Astrocyte of the hippocampus (primary cell): ENCODE measurements around the gene C9orf43.
"Not testable (repeated sequence)": the region's sequence is repeated elsewhere in the genome, so short reads cannot be mapped to it uniquely, and the experiment has no call there.

Experiments
- DNase-seq: peaks from one replicate; pipeline ENCODE4 v3.0.0; 2011; ENCODE audit warnings: low read depth, low spot score

The C9orf43 gene

DNA sequence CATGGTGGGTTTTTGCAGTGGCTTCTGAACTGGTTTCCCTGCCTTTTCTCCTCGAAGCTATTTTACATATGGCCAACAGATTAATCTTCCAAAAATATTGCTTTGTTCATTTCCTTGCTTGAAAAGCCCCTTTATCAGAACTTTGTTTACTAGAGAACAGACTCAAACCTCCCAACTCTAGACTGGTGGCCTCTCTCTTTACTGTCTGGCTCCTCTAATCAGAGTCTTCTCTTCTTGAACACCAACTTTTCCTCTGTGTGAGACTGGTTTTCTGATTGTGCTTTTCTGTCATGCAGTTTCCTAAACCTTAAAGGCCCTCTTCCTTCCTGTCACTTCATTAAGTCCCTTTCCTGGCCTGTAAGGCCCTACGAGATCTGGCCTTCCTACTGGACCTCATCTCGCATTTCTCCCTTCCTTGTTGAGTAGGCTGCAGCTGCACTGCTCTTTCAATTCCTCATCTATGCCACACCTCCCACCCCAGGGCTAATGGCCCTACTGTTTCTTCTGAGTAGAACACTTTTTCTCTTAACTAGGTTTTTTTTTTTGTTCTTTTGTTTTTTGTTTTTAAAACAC is 5.7 kb downstream of the C9orf43 start:
- DNase-seq, result no peak

- DNase-seq, result no peak
Observed at GRCh38 chr9:113417370-113417769, 6.8 kb downstream of the C9orf43 start.

GRCh38 chr9:113421726-113422125 is 11.2 kb downstream of the C9orf43 start:
- DNase-seq, result no peak

DNA sequence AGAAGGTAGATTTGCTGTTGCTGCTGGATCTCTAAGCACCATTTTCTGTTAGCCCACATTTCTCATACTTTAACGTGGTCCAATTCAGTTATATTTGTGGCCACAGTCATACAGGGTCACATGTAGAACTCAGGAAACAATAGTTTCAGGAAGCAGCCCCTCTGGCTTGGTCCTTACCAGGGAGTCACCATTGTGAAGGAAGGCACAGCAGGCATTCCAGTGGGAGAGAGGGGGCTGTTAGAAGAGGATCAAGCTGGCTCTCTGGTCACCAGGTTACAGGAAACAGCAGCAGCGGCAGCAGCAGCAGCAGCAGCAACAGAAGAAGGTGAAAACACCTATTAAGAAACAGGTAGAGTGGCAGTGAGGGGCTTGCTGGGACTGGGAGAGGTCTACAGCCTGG is 14.5 kb downstream of the C9orf43 start:
- DNase-seq, result no peak

- DNase-seq, result no peak
Observed at GRCh38 chr9:113426701-113427100, 16.2 kb downstream of the C9orf43 start.

- DNase-seq, result no peak
Observed at GRCh38 chr9:113427629-113428028, 17.1 kb downstream of the C9orf43 start.

DNA sequence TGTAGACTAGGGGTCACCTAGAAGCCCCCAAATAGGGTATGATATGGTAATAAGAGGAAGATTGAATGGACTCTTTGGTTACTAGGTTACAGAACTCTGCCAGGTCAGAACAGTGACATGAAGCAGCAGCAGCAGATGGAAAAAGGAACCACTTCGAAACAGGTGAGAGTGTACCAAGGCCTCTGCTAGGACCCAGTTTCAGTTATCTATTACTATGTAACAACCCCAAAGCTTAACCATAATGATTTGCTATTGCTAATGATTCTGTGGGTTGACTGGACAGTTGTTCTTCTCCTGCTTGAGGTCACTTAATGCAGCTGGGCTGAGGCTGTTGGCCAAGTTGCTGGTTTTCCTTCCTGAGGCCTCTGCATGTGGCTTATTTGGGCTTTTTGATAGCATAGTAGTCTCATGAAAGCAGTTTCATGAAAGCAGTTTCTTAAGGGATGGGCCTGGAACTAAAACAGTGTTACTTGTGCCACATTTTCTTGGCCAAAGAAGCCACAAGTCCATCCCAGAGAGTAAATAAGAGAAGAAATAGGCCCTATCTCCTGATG is 17.6 kb downstream of the C9orf43 start:
- no peak for DNase-seq

DNA sequence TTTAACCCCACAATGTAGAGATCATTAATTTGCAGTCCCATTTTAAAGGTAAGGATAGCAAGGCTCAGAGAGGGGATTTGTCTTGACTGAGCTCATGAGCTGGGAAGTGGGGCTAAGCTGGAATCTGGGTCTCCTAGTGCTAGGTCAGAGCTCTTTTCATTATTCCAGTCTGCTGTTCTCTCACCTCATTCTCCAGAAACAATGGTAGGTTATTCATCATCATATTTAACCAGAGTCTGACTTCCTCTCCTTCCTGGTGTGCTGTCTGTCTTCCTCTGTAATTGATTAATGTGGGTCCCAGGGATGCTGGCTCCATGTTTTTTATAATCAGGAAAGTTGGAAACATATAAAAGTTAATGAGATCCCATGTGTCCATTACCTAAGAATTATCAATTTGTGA is 20.6 kb downstream of the C9orf43 start:
- DNase-seq, result no peak

DNA sequence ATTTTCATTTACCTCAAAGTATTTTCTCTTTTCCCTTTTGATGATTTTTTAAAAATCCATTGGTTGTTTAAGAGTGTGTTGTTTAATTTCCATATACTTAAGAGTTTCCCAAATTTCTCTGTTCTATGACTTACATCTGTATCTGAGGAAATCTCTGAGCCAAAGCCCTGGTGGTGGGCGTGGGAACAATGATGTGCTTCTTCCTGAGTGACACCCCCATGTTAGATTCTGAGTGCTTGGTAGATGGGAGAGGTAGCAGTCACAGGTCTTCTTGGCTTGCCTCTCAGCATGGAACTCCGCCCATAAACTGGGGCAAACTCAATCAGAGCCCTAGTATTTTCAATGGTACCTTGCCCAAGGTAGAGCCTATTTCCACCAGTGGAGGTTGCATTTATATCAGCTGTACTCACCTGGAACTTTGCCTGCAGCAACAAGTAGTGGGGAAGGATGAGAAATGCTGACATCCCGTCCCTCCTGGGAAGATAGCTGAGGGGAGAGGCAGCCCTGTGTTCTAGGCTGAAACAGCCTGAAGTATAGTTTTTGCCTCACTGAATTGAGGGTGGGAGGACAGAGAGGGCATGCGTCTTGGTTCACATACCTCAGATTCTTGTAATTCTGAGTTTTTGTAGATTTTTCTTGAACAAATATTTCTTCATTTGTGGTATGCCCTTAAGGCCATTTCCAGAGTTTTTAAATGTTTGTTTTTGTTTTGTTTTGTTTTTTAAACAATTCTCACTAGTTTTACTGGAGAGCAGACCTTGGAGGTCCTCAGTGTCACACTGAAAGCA is 26.4 kb downstream of the C9orf43 start:
- DNase-seq, result peak; percentile 59

DNA sequence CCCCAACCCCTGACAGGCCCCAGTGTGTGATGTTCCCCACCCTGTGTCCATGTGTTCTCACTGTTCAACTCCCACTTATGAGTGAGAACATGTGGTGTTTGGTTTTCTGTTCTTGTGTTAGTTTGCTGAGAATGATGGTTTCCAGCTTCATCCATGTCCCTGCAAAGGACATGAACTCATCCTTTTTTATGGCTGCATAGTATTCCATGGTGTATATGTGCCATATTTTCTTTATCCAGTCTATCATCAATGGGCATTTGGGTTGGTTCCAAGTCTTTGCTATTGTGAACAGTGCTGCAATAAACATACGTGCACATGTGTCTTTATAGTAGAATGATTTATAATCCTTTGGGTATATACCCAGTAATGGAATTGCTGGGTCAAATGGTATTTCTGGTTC is 27.2 kb downstream of the C9orf43 start:
- not testable (repeated sequence) for DNase-seq

DNA sequence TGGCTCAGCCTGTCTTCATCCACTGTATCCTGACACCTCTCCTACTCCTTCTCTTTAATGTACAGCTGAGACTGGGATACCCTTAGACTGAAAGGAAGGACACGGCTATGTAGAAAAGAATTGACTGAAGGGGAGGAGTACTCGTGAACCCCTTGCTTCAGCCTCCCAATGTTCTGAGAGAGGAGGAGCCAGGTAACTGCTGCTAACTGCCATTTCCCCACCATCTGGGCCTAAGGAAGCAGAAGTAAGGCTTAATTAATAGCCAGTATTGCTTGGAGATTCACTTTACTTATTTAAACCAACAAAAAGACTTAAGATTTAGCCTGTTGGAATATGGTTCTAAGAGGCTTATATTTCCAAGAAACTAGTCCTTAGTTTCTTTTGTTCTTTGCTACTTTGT is 34.2 kb downstream of the C9orf43 start:
- no peak for DNase-seq

DNA sequence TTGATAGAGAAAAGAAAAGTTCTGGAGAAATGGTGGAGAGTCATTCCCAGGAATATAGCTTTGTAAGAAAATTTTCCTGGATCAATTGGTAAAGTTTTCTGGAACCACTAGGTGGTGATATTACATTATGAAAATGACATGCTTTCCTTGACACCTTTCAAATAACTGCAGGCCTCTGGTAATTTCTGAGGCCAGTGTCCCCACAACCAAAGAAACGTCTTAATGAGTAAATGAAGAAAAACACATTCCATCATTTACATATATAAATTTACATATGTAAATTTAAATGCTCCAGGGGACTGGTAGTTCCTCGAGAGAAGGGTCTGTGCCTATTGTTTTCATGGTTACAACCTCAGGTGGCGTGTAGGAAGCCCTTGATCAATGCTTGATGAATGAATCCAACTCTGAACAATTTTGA is 35.8 kb downstream of the C9orf43 start:
- DNase-seq, result peak; percentile 60

DNA sequence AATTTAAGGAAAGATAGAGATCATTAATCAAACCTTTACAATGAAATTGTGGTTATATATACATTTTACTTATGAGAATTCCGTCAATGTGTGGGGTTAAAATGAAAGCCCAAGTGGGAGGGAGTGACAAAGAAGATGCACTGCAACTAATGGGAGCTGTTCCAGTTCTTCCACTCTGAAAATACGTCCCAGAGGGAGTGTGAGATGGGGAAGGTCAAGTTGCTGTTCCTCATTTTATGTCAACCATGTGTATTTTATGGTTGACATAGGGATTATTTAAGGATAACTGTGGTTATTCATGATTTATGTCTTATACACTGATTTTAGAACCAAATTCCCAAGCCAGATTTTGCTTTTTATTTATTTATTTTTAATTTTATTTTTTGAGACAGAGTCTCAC is 38.8 kb downstream of the C9orf43 start:
- DNase-seq, result no peak

GRCh38 chr9:113452113-113452605 is 41.6 kb downstream of the C9orf43 start:
- DNase-seq, result no peak

- peak; percentile 89 for DNase-seq
Observed at GRCh38 chr9:113454914-113455761, 44.6 kb downstream of the C9orf43 start.

DNA sequence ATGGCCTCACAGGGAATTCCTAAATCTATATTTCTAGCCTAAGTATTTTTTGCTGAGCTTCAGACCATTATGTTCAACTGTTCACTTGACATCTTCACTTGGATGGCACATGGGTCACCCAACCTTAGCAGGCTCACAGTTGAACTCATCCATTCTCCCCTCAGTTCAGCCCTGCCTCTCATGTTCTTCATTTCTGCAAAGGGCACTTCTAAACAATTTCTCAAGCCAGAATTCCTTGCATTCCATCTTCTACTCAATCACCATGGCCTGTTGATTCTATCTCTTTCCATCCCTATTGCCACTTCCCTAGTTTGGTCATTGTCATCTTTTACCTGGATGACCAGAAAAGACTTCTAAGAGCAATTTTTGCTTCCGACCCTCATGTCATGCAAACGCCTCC is 45.7 kb downstream of the C9orf43 start:
- DNase-seq, result peak; percentile 36

- DNase-seq, result no peak
Observed at GRCh38 chr9:113461285-113461684, 50.7 kb downstream of the C9orf43 start.

DNA sequence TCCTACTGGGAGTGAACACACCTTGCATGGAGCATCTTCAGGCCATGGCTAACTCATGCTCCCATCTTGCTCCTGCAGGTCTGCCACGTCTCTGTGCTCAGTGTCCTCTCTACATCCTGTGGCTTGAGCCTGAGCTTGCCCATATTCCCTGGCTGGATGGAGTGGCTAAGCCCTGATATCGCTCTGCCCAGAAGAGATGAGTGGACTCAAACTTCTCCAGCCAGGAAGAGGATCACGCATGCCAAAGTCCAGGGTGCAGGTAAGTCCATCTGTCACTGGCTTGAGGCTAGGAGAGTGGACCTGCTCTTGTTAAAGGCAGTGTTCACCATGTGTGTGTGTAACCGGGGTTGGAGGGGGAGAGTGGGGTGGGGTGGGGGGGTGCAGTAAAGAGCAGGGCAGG is 51.4 kb downstream of the C9orf43 start:
- no peak for DNase-seq

- DNase-seq, result no peak
Observed at GRCh38 chr9:113462781-113463286, 52.3 kb downstream of the C9orf43 start.

GRCh38 chr9:113463418-113464285 is 53.1 kb downstream of the C9orf43 start, which contains the start of gene RGS3:
RGS3 (plus strand) TSS chr9:113463727; CDS start chr9:113463803, 76 bp downstream.
- peak; percentile 56 for DNase-seq

- no peak for DNase-seq
Observed at GRCh38 chr9:113464286-113464660, 53.7 kb downstream of the C9orf43 start.
